Fibroblast of lung (primary cell): ENCODE results near the gene TENM4.

ENCODE experiments used
- CTCF ChIP-seq, 2 donors: IDR thresholded peaks in 1 of 2; conservative IDR thresholded peaks in 1 of 2; 1 replicate in 1 of 2; 2 replicates in 1 of 2; pipeline ENCODE4 v1.5.1; 2011 to 2012; ENCODE audit warnings: low read length in 2 of 2, control low read depth in 1 of 2, inconsistent platforms in 1 of 2, low read depth in 1 of 2, mild to moderate bottlenecking in 1 of 2
- EZH2 ChIP-seq: IDR thresholded peaks from 2 replicates; pipeline ENCODE4 v1.5.1; 2012; ENCODE audit warnings: low read length, control low read depth, mild to moderate bottlenecking; ENCODE audit errors: missing control alignments

DNA sequence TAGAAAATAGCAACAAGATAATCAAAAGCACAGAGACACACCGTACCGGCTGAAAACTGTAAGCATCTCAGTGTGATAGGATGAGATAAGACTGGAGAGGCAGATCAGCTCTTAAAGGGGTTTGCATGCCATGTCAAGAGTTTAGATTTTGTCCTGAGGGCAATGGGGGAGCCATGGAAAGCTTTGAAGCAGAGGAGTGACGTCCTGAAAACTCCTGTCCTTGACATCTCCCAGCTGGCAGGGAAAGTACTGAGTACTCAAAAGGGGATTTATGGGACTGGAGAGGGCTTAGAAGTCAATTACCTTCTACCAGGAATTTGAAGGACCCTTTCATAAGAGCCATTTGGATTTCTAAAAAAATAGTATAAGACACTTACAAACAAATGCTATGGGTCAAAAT, 445.7 kb downstream of the TENM4 start:
- TF ChIP-seq CTCF (conservative IDR thresholded peaks at IDR 0.05 in 1 of 2, IDR thresholded peaks at IDR 0.05 in 1 of 2; ENCODE audit: low read depth in 1 of 2, low read length in 2 of 2) (no peak), EZH2 (no peak)
